M059J (cell line): ENCODE results near the gene PCMTD2. TPM values are rescaled to one million over a fixed set of nuclear protein-coding genes. Genes with fewer than 3 reads are reported as not detected.

Source experiments
- DNase-seq: peaks from one replicate; pipeline ENCODE4 v3.0.0-alpha.2; 2012; ENCODE audit warnings: low read depth
- total RNA-seq: library from RNA; depleted of rRNA; stranded (reverse); fragments of >200 nt; shearing (Covaris generic); gene quantifications from 2 replicates; pipeline ENCODE4 v1.2.3, GENCODE V29; 2014

Gene PCMTD2
- total RNA-seq, 1 experiment from 2014 or later, result 28.6 TPM

DNA sequence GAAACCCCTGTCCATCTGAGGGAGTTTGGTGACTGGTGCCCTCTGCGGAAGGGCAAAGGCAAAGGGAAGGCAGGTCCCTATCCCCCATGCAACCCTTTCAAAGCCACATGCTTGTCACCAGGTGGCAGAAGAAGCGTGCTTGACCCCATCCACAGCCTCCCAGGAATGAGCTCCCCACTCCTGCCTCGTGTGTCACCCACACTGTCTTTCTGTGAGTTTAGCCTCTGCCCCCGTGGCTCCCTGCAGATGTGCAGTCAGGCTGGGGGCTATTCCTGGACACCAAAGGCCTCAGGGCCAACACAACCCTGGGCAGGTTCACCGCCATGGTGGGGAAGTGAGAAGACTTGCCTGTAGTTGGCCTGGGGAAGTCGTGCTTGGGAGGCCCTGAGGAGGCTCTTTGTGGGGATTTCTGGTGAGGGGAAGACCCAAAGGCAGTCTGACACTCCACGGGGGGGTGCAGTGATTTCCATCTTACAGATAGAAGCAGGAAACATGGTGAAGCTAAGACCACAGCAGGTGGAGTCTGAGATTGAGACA is 16.6 kb upstream of the PCMTD2 start:
- DNase-seq, result no peak

DNA sequence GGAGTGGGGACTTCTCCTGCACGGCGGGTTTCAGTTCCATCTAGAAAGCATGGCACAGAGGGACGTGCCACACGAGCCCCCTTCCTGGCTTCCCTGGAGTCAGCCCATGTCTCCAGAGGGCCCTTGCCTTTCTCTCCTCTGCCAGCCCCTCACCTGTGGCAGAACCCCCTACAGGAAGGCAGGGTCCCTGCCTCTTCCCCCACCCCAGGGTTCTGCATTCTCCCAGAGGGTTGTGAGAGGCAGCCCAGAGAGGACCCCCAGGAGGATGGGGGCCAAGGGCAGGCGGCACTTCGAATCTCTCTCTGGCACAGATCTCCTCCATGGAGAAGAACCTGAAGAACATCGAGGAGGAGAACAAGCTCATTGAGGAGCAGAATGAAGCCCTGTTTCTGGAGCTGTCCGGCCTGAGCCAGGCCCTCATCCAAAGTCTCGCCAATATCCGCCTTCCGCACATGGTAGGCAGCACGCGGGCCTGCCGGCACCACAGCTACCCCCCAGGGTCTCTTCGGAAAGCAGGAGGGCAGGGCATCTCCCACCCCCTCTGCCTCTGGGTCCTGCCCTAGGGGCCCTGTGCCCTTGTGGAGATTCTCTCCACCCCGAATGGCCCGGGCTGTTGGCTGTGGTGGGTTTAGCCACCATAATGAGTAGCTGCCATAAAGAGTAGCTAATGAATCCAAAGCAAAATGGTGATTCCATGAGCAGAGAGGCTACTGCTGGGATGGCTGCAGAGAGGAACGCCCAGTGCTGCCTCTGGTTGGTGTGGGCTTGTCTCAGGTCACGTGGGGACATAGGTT is 15.9 kb upstream of the PCMTD2 start:
- no peak for DNase-seq

- DNase-seq, result no peak
Observed at GRCh38 chr20:64240243-64241015, 15.1 kb upstream of the PCMTD2 start.

DNA sequence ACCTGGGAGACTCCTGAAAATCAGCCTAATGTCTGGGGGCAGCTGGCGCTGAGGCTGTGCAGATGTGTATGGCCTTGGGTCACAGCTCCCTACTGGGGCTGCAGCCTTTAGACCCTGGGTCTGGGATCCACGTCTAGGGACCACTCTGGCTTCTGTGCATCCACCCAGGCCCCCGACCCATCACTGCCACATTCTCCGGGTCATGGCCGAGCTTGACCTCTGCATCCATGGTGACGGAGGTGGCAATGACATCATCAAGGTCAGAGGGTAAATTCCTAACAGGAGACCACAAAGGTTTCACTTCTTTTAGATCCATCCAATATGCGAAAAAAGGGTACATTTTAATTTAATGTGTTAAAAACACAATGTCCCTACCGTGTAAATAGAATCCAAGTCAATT is 14.5 kb upstream of the PCMTD2 start:
- DNase-seq, result no peak

DNA sequence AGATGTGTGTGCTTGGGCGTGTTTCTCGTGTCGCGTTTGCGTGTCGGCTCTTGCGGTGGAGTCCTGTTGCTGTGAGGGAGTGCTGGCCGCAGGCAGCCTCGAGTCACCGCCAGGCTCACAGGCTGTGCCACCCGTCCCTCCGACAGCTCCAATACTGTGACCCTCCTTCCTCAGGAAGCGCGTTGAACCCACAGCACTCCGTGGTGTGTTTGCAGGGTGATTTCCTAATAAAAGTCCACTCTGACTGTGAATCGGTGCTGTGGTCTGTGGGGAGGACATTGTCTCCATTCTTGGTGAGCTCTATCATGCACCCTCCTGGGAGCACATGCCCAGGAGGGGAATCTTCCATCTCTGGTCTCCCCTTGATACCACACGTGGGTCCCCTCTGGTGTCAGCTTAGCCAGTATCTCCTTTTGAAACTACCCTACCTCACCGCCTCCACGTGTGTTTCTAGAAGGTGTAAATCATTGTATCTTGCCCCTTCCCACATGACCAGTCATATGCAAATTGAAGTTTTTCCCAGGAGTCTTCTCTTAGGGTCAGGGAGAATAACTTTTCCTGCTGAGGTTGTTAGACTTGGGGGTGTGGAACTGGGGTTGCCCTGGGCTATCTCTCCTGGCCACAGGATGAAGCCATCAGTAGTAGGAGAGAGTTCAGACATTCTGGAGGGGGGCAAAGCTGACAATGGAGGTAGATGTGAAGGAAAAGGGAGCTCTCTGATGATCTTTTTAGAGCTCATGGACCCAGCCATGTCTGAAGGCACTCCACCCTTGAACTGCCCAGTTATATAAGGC is 13.3 kb upstream of the PCMTD2 start:
- DNase-seq, result no peak

GRCh38 chr20:64242797-64243475 is 12.6 kb upstream of the PCMTD2 start:
- no peak for DNase-seq

DNA sequence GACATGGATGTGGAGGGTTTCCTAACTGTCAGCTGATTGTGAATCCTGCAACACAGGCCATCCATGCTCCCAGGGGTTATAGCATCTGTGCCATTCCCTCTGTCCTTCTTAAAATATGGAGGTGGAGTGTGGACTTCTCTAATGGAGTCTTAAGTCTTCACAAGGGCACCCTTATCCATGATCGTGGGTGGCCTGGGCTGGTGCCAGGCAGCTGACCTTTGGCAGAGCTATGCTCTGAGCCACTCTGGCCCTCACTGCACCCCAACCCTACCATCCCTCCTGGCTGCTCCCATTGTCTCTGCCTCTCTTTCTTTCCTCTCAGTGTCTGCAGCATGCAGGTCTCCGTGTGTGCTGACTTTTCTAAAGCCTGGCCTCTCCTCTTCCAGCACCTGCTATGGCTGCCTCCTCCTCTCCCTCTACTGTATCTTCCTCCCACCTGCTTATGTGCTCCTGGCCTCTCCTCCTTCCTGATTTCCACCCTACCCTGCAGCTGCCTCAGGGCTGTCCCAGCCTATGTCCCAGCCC is 11.2 kb upstream of the PCMTD2 start:
- DNase-seq, result no peak

GRCh38 chr20:64244870-64245603 is 10.5 kb upstream of the PCMTD2 start:
- no peak for DNase-seq

- no peak for DNase-seq
Observed at GRCh38 chr20:64245746-64246595, 9.6 kb upstream of the PCMTD2 start.

- DNase-seq, result no peak
Observed at GRCh38 chr20:64246616-64247306, 8.8 kb upstream of the PCMTD2 start.

GRCh38 chr20:64247307-64247618 is 8.3 kb upstream of the PCMTD2 start:
- no peak for DNase-seq

DNA sequence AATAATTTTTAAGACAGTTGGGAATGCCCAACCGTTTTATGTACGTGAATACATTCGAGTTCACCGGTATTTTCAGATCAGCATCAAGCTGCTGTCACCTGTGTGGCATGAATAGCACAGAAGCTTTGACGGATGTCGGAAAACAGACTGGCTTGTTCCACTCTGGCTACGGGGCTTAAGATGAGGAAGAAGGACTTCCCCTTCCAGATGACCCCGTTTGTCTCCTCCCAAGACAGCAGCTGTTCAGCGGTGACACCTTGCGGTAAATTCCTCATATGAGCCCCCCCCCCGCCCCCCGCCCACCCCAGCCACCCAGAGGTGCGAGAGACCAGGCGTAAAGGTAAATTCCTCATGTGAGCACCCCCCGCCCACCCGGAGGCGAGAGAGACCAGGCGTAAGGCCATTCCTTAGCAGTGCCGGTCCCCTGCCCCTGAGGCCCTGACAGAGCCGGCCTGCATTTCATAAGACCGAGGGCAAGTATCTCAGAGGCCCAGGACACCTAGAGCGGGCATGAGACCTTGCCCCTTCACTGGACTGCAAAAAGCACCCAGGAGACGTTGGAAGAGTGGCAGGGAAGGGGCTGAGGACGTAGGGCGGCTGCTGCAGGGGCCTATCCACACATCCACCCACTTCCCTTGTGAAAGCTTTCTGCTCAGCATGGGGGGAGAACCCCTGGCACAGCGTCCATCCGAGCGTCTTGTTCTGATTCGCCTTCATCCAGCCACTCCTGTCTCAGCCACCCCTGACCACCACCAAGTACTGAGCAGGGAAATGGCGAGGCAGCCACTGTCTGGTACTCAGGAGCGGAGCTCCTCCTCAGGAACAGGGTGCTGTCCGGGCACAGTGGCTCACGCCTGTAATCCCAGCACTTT is 7.3 kb upstream of the PCMTD2 start:
- no peak for DNase-seq

GRCh38 chr20:64250027-64250426 is 5.5 kb upstream of the PCMTD2 start:
- no peak for DNase-seq

GRCh38 chr20:64253000-64253383 is 2.6 kb upstream of the PCMTD2 start:
- DNase-seq, result no peak

DNA sequence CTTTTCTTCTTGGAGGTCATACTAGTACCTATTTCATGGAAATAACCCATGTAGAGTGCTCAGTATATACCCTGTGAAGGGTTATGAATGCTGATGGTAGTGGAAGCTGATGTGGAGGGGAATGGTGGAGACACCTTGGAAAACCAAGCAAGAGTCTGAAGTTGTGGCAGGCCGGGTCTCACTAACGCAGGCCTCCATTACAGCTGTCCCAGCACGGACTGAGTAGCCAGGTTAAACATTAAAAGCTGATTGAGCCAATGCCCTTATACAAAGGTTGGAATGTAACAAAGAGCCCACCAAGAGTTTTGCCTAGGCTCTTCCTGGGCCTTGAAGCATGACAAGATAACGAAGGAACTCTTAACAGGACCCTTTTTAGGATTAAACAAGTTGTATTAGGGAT is 2.1 kb upstream of the PCMTD2 start:
- no peak for DNase-seq

- no peak for DNase-seq
Observed at GRCh38 chr20:64254156-64254555, 1.4 kb upstream of the PCMTD2 start.

DNA sequence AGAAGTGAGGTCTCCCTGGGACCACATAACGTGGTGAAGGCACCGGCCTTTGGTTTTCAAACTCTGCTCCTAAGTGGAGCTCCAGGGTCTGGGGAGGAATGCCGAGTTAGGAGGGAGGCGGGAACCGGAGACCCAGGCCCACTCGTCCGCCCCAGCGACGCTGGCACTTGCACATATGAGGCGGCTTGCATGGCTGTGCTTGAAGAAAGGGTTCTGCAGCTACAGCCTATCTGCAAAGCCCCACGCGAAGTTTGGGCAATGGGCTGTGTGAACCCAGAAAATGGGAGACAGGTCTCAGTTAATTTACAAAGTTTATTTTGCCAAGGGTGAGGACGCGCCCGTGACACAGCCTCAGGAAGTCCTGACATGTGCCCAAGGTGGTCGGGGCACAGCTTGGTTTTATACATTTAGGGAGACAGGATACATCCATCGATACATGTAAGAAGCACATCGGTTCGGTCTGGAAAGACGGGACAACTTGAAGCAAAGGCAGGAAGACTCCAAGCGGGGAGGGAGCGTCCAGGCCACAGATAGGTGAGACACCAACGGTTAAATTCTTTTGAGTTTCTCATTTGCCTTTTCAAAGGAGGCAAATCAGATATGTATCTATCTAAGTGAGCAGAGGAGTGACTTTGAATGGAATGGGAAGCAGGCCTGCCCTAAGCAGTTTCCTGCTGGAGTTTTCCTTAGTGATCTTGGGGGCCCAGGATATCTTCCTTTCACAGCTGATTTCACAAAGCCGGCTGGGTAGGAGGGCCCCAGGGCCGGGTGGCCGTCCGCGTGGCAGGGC is 782 bp upstream of the PCMTD2 start:
- DNase-seq, result no peak
